RWPE1 (cell line): ENCODE measurements around the gene RBM7.

Source experiments
- CTCF ChIA-PET: fragments of 350-600 bp; sonication (Branson Sonifier 250); formaldehyde crosslinking; extraction: SDS; loops from one replicate; lab custom pipeline; 2021; lab: Yijun Ruan, JAX
- POLR2A ChIA-PET: fragments of 400-600 bp; formaldehyde crosslinking; extraction: SDS; loops from one replicate; lab custom pipeline; 2020; ENCODE audit warnings: antibody characterized with exemption; ENCODE audit not compliant: low non-redundant PET; lab: Yijun Ruan, JAX
- DNase-seq: peaks from one replicate; pipeline ENCODE4 v3.0.0; 2012; ENCODE audit warnings: low spot score
- H3K27ac ChIP-seq: fragments of 450-650 bp; 2 replicates; pipeline ENCODE4 v1.5.1; 2017
- CTCF ChIP-seq: fragments of 450-650 bp; conservative IDR thresholded peaks from 2 replicates; pipeline ENCODE4 v1.5.1; 2017; ENCODE audit warnings: low read depth, mild to moderate bottlenecking

RBM7 gene

GRCh38 chr11:114377612-114378267 is 22.7 kb upstream of the RBM7 start:
- H3K27ac ChIP-seq = no peak overlapping the region
- TF ChIP-seq CTCF = no peak
- ChIA-PET CTCF (no interaction called here), POLR2A (no interaction called here)
- no peak for DNase-seq

- no peak for DNase-seq
- ChIA-PET POLR2A (no interaction called here), CTCF (no interaction called here)
- no peak for TF ChIP-seq CTCF
- H3K27ac ChIP-seq = no peak overlapping the region
These were observed 20.9 kb upstream of the RBM7 start for GRCh38 chr11:114379394-114380069.

- ChIA-PET CTCF (no interaction called here), POLR2A (no interaction called here)
- H3K27ac ChIP-seq = no peak overlapping the region
- DNase-seq = no peak
- TF ChIP-seq CTCF = no peak
These were observed 18.0 kb upstream of the RBM7 start for GRCh38 chr11:114382509-114382908.

GRCh38 chr11:114384487-114384886 is 16.0 kb upstream of the RBM7 start:
- ChIA-PET CTCF (no interaction called here), POLR2A (no interaction called here)
- DNase-seq = no peak
- H3K27ac ChIP-seq = no peak overlapping the region
- TF ChIP-seq CTCF = no peak

GRCh38 chr11:114386131-114386530 is 14.3 kb upstream of the RBM7 start:
- DNase-seq = no peak
- H3K27ac ChIP-seq = no peak overlapping the region
- CTCF ChIA-PET = no interaction called here
- TF ChIP-seq CTCF = no peak
- POLR2A ChIA-PET = no interaction called here

- CTCF ChIA-PET = no interaction called here
- no peak for DNase-seq
- POLR2A ChIA-PET = no interaction called here
- TF ChIP-seq CTCF = no peak
- no peak overlapping the region for H3K27ac ChIP-seq
These were observed 13.9 kb upstream of the RBM7 start for GRCh38 chr11:114386545-114386944.
